ENCODE data around the gene TNRC6C. TPM values are rescaled to one million over a fixed set of nuclear protein-coding genes. Genes with fewer than 3 reads are reported as not detected.

The TNRC6C gene
- total RNA-seq, 1 donor, result 6.2 TPM

GRCh38 chr17:78013683-78014467 is 55.4 kb downstream of the TNRC6C start:
- peak; percentile 70 for DNase-seq (ENCODE audit: insufficient read length, low spot score, missing footprints)
- Histone ChIP-seq H3K4me3 (ENCODE audit: insufficient read depth, low read length) (no peak overlapping the region), H4K20me1 (ENCODE audit: insufficient read depth, low read length) (peaks cover 2% of the 10 kb centered on the region), H3K27ac (ENCODE audit: low read depth, low read length) (no peak overlapping the region), H3K4me2 (ENCODE audit: insufficient read depth, low read length) (no peak overlapping the region), H3K79me2 (ENCODE audit: insufficient read depth, low read length) (no peaks in the 10 kb centered on the region), H2AFZ (ENCODE audit: low read length) (no peak overlapping the region), H3K9me3 (ENCODE audit: low read depth, low read length) (no peaks in the 10 kb centered on the region), H3K36me3 (ENCODE audit: insufficient read depth, low read length) (no peaks in the 10 kb centered on the region), H3K4me1 (ENCODE audit: insufficient read depth, low read length) (no peaks in the 10 kb centered on the region), H3K27me3 (ENCODE audit: insufficient read depth, low read length) (no peaks in the 10 kb centered on the region)
- TF ChIP-seq CTCF (IDR thresholded peaks at IDR 0.05; ENCODE audit: extremely low read depth, low read depth, low read length), result peak; percentile 86

GRCh38 chr17:78014646-78015045 is 56.1 kb downstream of the TNRC6C start:
- H3K36me3 ChIP-seq (ENCODE audit: insufficient read depth, low read length), result no peaks in the 10 kb centered on the region

GRCh38 chr17:78016852-78017251 is 58.3 kb downstream of the TNRC6C start:
- Histone ChIP-seq H3K79me2 (ENCODE audit: insufficient read depth, low read length) (no peaks in the 10 kb centered on the region), H3K4me1 (ENCODE audit: insufficient read depth, low read length) (no peaks in the 10 kb centered on the region), H3K9me3 (ENCODE audit: low read depth, low read length) (no peaks in the 10 kb centered on the region), H3K36me3 (ENCODE audit: insufficient read depth, low read length) (no peaks in the 10 kb centered on the region), H3K27me3 (ENCODE audit: insufficient read depth, low read length) (no peaks in the 10 kb centered on the region), H2AFZ (ENCODE audit: low read length) (no peak overlapping the region), H4K20me1 (ENCODE audit: insufficient read depth, low read length) (peaks cover 4% of the 10 kb centered on the region), H3K4me3 (ENCODE audit: insufficient read depth, low read length) (no peak overlapping the region), H3K4me2 (ENCODE audit: insufficient read depth, low read length) (no peak overlapping the region), H3K27ac (ENCODE audit: low read depth, low read length) (no peak overlapping the region)
- no peak for DNase-seq (ENCODE audit: insufficient read length, low spot score, missing footprints)
- no peak for TF ChIP-seq CTCF (IDR thresholded peaks at IDR 0.05; ENCODE audit: extremely low read depth, low read depth, low read length)

More at GRCh38 chr17:78014646-78015045, 56.1 kb downstream of the TNRC6C start:
- Histone ChIP-seq H3K4me3 (ENCODE audit: insufficient read depth, low read length) (no peak overlapping the region), H3K27me3 (ENCODE audit: insufficient read depth, low read length) (no peaks in the 10 kb centered on the region), H3K4me1 (ENCODE audit: insufficient read depth, low read length) (no peaks in the 10 kb centered on the region), H3K27ac (ENCODE audit: low read depth, low read length) (no peak overlapping the region), H3K4me2 (ENCODE audit: insufficient read depth, low read length) (no peak overlapping the region), H3K79me2 (ENCODE audit: insufficient read depth, low read length) (no peaks in the 10 kb centered on the region), H3K9me3 (ENCODE audit: low read depth, low read length) (no peaks in the 10 kb centered on the region), H2AFZ (ENCODE audit: low read length) (no peak overlapping the region), H4K20me1 (ENCODE audit: insufficient read depth, low read length) (peaks cover 4% of the 10 kb centered on the region)
- no peak for TF ChIP-seq CTCF (IDR thresholded peaks at IDR 0.05; ENCODE audit: extremely low read depth, low read depth, low read length)
- DNase-seq (ENCODE audit: insufficient read length, low spot score, missing footprints), result no peak

GRCh38 chr17:78019367-78019975 is 61.0 kb downstream of the TNRC6C start:
- H2AFZ ChIP-seq (ENCODE audit: low read length), result no peak overlapping the region
- H3K79me2 ChIP-seq (ENCODE audit: insufficient read depth, low read length), result no peaks in the 10 kb centered on the region
- peaks cover 4% of the 10 kb centered on the region for H4K20me1 ChIP-seq (ENCODE audit: insufficient read depth, low read length)
- H3K36me3 ChIP-seq (ENCODE audit: insufficient read depth, low read length), result no peaks in the 10 kb centered on the region
- no peaks in the 10 kb centered on the region for H3K4me1 ChIP-seq (ENCODE audit: insufficient read depth, low read length)
- no peak overlapping the region for H3K4me2 ChIP-seq (ENCODE audit: insufficient read depth, low read length)
- peak; percentile 65 for TF ChIP-seq CTCF (IDR thresholded peaks at IDR 0.05; ENCODE audit: extremely low read depth, low read depth, low read length)
- H3K27ac ChIP-seq (ENCODE audit: low read depth, low read length), result no peak overlapping the region
- no peaks in the 10 kb centered on the region for H3K9me3 ChIP-seq (ENCODE audit: low read depth, low read length)
- H3K4me3 ChIP-seq (ENCODE audit: insufficient read depth, low read length), result no peak overlapping the region
- no peaks in the 10 kb centered on the region for H3K27me3 ChIP-seq (ENCODE audit: insufficient read depth, low read length)
- DNase-seq (ENCODE audit: insufficient read length, low spot score, missing footprints), result no peak

All from osteoblast (primary cell).